Esophagus muscularis mucosa (tissue), 4 donors: ENCODE results near the gene PACSIN3. TPM values are rescaled to one million over a fixed set of nuclear protein-coding genes. Genes with fewer than 3 reads are reported as not detected.

ENCODE experiments used
- DNase-seq: peaks from one replicate; pipeline ENCODE4 v3.0.0-alpha.2; 2017; ENCODE audit errors: extremely low spot score
- H3K27ac ChIP-seq, 4 donors: fragments of 200-600 bp; sonication (generic); replicated peaks in 1 of 4; 1 replicate in 3 of 4; 2 replicates in 1 of 4; pipeline ENCODE4 v1.5.1; 2016 to 2019; ENCODE audit warnings: mild to moderate bottlenecking in 1 of 4
- H3K27me3 ChIP-seq, 4 donors: fragments of 200-600 bp; sonication (generic); one replicate each; pipeline versions ENCODE4 v1.5.1 to v1.6.0; 2016 to 2019
- H3K36me3 ChIP-seq, 4 donors: fragments of 200-600 bp; sonication (generic); one replicate each; pipeline ENCODE4 v1.5.1; 2016 to 2019
- H3K4me1 ChIP-seq, 4 donors: fragments of 200-600 bp; sonication (generic); one replicate each; pipeline ENCODE4 v1.5.1; 2016 to 2019
- H3K4me3 ChIP-seq, 4 donors: fragments of 200-600 bp; sonication (generic); 1 replicate in 2 of 4; 2 replicates in 2 of 4; pipeline ENCODE4 v1.5.1; 2016 to 2019; ENCODE audit warnings: mild to moderate bottlenecking in 4 of 4, moderate library complexity in 1 of 4
- H3K9me3 ChIP-seq, 4 donors: fragments of 200-600 bp; sonication (generic); 1 replicate in 3 of 4; 2 replicates in 1 of 4; pipeline ENCODE4 v1.5.1; 2016 to 2019
- EP300 ChIP-seq: sonication (generic); formaldehyde crosslinking; IDR thresholded peaks from one replicate; pipeline ENCODE4 v1.6.1; 2017; ENCODE audit warnings: antibody characterized with exemption
- POLR2A ChIP-seq: fragments of 450-650 bp; IDR thresholded peaks from one replicate; pipeline ENCODE4 v1.6.1; 2017; ENCODE audit warnings: antibody characterized with exemption, moderate library complexity, mild to moderate bottlenecking, low read depth
- POLR2AphosphoS5 ChIP-seq, 2 donors: sonication (generic); formaldehyde crosslinking; IDR thresholded peaks; one replicate each; pipeline ENCODE4 v1.6.1; 2017; ENCODE audit warnings: antibody characterized with exemption in 2 of 2
- WGBS: methylation state at CpG from one replicate; pipeline ENCODE4 v1.1.5; 2018; 5-methylcytosine and 5-hydroxymethylcytosine counted together
- intact Hi-C: fragments of 100-400 bp; cut with DNase I; formaldehyde crosslinking; loops from one replicate; pipeline ENCODE4 v1.15.1; 2023
- total RNA-seq, 4 donors: library from RNA; depleted of rRNA; stranded (reverse); fragments of >200 nt; gene quantifications; one replicate each; pipeline versions ENCODE4 v1.1.0 to v1.2.1, GENCODE V29; 2016
- TF ChIP-seq, protein P1 (sequence below), 3 experiments: fragments of 200-600 bp in 2 of 3; fragments of 450-650 bp in 1 of 3; sonication (generic) in 2 of 3; IDR thresholded peaks; one replicate each; pipeline ENCODE4 v1.5.1; 2017 to 2019; ENCODE audit warnings: antibody characterized with exemption in 3 of 3, mild to moderate bottlenecking in 2 of 3, moderate library complexity in 1 of 3

The PACSIN3 gene
- total RNA-seq, 4 donors from 2014 or later = 43.6 to 89.9 (median 56.0) TPM

DNA sequence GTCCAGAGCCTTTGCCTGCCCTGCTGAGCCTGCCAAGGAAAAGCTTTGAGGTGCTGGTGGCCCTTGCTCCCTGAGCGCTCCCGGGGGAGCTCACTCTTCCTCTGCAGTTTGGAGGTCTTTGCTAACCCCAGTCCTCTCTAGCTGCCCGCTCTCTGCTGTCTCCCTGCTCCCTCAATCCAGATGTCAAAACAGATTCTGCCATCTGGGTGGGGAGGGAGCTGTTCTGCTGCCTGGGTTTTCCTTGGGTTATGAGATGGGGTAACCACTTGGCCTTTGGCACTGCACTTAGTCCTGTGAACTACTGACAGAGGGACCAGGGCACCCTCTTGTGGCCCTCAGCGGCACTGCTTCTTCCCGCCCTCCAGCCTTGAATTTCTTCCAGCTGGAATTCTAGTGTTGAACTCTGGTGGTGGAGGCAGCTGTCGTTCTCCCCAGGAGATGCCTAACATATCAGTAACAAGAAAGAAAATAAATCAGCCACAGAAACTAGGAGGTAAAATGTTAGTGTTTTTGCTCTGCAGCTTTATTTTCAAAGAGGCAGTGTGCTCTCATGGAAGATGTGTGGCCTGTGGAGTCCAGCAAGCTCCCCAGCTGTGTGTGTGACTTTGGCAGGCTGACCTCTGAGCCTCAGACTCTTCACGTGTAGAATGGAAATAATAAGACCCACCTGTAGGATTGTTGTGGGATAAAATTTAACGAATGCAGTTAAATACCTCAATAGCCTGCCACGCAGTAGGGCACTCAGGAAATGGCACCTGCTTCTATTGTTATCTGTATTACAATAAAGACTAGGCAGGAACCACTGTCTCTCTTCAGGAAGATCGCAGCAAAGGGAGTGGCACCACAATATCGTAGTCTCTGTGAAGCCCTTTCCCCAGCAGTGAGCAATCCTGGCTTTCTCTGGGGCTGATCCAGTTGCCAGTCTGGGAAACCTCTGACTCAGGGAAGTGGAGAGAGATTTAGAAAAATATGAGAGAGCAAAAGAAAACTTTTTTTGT, 33.0 kb downstream of the PACSIN3 start:
- intact Hi-C loops = loop anchor here (2.0 to 5.0 kb wide), 2 partner anchors 151 to 264 kb away; no protein-coding TSS in a partner anchor
- H3K27ac ChIP-seq = peak overlapping the region in 1 of 4 donors; percentile 14

GRCh38 chr11:47152126-47152952, 33.9 kb downstream of the PACSIN3 start:
- no peak for TF ChIP-seq POLR2AphosphoS5 (IDR thresholded peaks at IDR 0.05)
- TF ChIP-seq, protein P1, sequence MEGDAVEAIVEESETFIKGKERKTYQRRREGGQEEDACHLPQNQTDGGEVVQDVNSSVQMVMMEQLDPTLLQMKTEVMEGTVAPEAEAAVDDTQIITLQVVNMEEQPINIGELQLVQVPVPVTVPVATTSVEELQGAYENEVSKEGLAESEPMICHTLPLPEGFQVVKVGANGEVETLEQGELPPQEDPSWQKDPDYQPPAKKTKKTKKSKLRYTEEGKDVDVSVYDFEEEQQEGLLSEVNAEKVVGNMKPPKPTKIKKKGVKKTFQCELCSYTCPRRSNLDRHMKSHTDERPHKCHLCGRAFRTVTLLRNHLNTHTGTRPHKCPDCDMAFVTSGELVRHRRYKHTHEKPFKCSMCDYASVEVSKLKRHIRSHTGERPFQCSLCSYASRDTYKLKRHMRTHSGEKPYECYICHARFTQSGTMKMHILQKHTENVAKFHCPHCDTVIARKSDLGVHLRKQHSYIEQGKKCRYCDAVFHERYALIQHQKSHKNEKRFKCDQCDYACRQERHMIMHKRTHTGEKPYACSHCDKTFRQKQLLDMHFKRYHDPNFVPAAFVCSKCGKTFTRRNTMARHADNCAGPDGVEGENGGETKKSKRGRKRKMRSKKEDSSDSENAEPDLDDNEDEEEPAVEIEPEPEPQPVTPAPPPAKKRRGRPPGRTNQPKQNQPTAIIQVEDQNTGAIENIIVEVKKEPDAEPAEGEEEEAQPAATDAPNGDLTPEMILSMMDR (IDR thresholded peaks at IDR 0.05) = no peak
- no peak for TF ChIP-seq POLR2A
- TF ChIP-seq EP300 = no peak
- peaks cover 0 to 28% (median 9%) of the 10 kb centered on the region in 4 donors for H3K36me3 ChIP-seq
- no peak overlapping the region for H3K4me3 ChIP-seq
- H3K27ac ChIP-seq = peak overlapping the region in 1 of 4 donors; percentile 14
- peaks cover 13 to 30% (median 28%) of the 10 kb centered on the region in 4 donors for H3K4me1 ChIP-seq
- WGBS = 90% methylated on average over 16 of the region's 16 CpGs
- H3K27me3 ChIP-seq = no peaks in the 10 kb centered on the region
- intact Hi-C loops = loop anchor here (2.0 to 5.0 kb wide), 2 partner anchors 150 to 264 kb away; no protein-coding TSS in a partner anchor
- H3K9me3 ChIP-seq = no peaks in the 10 kb centered on the region
- DNase-seq = no peak

More for the DNA sequence above, 33.0 kb downstream of the PACSIN3 start:
- 45% methylated on average over 11 of the region's 11 CpGs for WGBS
- no peaks in the 10 kb centered on the region for H3K27me3 ChIP-seq
- peak; percentile 95 for DNase-seq
- H3K36me3 ChIP-seq = peaks cover 0 to 38% (median 14%) of the 10 kb centered on the region in 4 donors
- H3K9me3 ChIP-seq = no peaks in the 10 kb centered on the region
- H3K4me3 ChIP-seq = no peak overlapping the region
- TF ChIP-seq POLR2A (no peak), POLR2AphosphoS5 (IDR thresholded peaks at IDR 0.05) (peak; percentile 32)
- TF ChIP-seq, protein P1 (IDR thresholded peaks at IDR 0.05) = peak; percentile 94 to 96 (median 95)
- peaks cover 13 to 30% (median 27%) of the 10 kb centered on the region in 4 donors for H3K4me1 ChIP-seq

GRCh38 chr11:47149782-47150181, 36.5 kb downstream of the PACSIN3 start:
- no peak overlapping the region for H3K4me3 ChIP-seq
- no peak for DNase-seq
- H3K9me3 ChIP-seq = no peaks in the 10 kb centered on the region
- H3K4me1 ChIP-seq = peaks cover 13 to 30% (median 28%) of the 10 kb centered on the region in 4 donors
- peaks cover 0 to 8% (median 0%) of the 10 kb centered on the region in 4 donors for H3K36me3 ChIP-seq
- no peaks in the 10 kb centered on the region for H3K27me3 ChIP-seq
- H3K27ac ChIP-seq = no peak overlapping the region
- 69% methylated on average over 2 of the region's 2 CpGs for WGBS
- TF ChIP-seq EP300 (no peak), POLR2A (no peak), POLR2AphosphoS5 (IDR thresholded peaks at IDR 0.05) (no peak)
- TF ChIP-seq, protein P1 (IDR thresholded peaks at IDR 0.05) = no peak
- intact Hi-C loops = loop anchor here (5.0 kb wide), 1 partner anchor 147 kb away; no protein-coding TSS in a partner anchor

DNA sequence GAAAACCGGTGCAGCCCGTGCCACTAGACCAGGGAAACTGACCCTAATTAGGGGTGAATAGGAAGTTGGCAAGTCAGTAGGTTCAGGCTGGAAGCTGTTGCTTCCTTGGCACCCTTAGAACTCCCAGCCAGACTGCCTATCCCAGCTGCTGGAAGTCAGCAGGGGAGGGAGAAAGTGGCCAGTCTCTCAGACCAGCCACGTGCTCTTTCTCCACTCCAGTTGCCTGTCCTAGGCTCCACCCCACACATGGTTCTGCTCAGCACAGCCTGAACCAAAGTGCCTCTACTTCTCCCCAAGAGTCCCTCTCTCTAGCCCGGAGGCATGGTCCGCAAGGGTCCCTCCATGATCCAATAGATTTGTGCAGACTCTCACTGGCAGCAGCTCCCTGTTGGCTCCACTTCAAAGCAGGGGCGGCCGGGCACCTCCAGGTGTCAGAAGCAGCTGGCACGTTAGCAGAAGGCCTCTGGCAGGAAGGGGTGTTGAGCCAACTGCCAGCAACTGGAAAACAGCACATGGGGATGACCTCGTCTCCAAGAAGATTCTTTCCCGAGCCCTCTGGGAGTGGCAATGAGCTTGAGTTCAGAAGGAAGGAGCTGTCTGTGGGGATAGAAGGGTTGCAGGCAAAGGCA, 37.2 kb downstream of the PACSIN3 start:
- H3K36me3 ChIP-seq = peaks cover 0 to 5% (median 0%) of the 10 kb centered on the region in 4 donors
- H3K27ac ChIP-seq = peak overlapping the region in 1 of 4 donors; percentile 24
- WGBS = 61% methylated on average over 8 of the region's 10 CpGs
- no peaks in the 10 kb centered on the region for H3K9me3 ChIP-seq
- no peak overlapping the region for H3K4me3 ChIP-seq
- H3K4me1 ChIP-seq = peaks cover 13 to 30% (median 28%) of the 10 kb centered on the region in 4 donors
- TF ChIP-seq, protein P1 (IDR thresholded peaks at IDR 0.05) = no peak
- intact Hi-C loops = no loop called here
- no peak for DNase-seq
- no peaks in the 10 kb centered on the region for H3K27me3 ChIP-seq
